GM12872 (cell line): Measurements from ENCODE around the gene PIP4K2C.

ENCODE experiments used
- TF ChIP-seq, protein P1 (sequence below): IDR thresholded peaks from 3 replicates; pipeline ENCODE4 v1.5.1; 2011; ENCODE audit warnings: low read depth, mild to moderate bottlenecking, low read length, moderate library complexity; ENCODE audit not compliant: insufficient read depth

PIP4K2C gene

DNA sequence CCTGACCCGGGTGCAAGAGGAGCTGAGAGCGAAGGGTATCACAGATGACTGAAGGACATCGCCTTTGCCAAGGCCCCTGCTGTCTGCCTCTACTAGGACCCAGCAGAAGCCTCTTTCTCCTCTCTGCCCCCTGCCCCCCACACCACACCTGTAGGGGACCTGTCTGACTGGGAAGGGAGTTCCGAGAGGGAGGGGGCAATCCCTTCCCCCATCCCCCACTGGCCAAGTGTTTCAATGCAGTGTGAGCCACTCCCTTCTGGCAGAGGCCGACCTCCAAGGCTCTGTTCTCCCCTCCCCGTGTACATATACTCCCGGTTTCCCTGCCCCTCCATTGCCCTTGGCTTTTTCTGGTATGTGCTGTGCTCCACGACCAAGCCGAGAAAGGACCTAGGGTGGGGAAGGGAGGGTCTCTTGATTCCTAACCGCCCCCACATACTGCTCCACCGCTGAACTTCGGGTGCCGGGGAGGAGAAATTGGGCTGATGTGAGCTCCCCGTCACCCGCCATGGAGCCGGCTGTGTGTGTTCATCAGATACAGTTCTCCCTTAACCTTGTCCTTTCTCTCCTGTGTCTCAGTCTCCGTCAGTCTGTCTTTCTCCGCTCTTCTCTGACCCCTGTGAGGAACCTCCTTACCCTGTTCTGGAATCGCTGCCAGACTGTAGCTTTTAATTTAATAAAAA is 18.2 kb downstream of the PIP4K2C start:
- TF ChIP-seq, protein P1, sequence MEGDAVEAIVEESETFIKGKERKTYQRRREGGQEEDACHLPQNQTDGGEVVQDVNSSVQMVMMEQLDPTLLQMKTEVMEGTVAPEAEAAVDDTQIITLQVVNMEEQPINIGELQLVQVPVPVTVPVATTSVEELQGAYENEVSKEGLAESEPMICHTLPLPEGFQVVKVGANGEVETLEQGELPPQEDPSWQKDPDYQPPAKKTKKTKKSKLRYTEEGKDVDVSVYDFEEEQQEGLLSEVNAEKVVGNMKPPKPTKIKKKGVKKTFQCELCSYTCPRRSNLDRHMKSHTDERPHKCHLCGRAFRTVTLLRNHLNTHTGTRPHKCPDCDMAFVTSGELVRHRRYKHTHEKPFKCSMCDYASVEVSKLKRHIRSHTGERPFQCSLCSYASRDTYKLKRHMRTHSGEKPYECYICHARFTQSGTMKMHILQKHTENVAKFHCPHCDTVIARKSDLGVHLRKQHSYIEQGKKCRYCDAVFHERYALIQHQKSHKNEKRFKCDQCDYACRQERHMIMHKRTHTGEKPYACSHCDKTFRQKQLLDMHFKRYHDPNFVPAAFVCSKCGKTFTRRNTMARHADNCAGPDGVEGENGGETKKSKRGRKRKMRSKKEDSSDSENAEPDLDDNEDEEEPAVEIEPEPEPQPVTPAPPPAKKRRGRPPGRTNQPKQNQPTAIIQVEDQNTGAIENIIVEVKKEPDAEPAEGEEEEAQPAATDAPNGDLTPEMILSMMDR = no peak

DNA sequence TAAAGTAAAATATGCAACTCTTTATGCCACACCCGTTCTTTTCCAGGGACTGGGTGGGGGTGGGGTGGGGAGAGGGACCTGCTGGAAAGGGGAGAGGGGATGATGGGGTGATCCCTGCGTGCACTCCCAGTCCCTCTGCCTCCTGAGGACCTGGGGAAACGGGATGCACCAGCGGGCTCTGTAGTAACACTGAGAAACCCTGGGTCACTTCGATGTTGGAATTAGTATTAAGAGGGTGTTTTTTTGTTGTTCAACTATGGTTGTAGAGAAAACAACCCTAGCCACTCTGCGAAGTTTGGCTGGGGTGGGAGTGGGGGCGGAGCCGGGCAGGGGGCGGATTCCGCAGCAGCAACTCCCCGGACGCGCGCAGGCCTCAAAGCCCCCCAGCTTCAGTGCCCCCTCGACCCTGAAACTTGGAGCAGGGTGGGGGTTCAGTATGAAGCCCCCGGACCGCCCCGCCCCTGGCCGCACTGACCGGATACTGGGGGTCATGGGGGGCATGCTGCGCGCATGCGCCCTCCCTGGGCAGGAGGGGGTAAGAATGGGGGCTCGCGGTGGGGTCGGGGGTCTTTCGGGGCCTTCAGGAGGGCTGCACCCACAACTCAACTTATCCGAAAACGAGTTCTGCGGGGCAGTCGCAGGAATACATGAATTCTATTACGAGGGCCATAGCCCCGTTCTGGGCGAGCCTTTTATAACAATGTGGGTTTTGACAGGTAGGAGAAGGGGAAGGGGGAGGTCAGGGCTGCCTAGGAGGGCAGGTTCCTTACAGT is 19.0 kb downstream of the PIP4K2C start:
- TF ChIP-seq, protein P1 = no peak

DNA sequence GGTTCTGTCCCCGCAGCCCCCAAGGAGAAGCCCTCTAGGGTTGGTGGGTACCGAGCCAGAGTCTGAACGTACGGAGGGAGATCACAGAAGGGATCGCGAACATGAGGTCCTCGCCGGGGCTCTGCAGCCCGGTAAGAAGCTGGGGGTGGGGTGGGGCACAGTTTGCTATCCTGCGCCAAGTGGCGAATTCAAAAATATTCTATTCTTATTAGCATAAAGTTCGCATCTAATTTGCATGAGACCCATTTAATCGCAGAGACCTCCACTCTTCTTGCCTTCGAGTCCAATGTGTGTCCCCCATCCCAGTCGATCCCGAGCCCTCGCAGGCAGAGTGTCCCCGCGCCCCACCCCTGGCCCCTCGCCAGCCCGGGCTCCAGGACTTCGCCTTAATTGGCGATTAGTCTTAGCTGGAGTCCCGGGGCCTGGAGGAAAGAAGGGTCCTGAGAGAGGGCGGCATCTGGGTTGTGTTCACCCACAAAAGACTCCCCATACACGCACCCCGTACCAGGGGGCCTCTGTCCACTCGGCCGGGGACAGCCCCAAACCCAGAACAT is 19.6 kb downstream of the PIP4K2C start:
- TF ChIP-seq, protein P1 = no peak

DNA sequence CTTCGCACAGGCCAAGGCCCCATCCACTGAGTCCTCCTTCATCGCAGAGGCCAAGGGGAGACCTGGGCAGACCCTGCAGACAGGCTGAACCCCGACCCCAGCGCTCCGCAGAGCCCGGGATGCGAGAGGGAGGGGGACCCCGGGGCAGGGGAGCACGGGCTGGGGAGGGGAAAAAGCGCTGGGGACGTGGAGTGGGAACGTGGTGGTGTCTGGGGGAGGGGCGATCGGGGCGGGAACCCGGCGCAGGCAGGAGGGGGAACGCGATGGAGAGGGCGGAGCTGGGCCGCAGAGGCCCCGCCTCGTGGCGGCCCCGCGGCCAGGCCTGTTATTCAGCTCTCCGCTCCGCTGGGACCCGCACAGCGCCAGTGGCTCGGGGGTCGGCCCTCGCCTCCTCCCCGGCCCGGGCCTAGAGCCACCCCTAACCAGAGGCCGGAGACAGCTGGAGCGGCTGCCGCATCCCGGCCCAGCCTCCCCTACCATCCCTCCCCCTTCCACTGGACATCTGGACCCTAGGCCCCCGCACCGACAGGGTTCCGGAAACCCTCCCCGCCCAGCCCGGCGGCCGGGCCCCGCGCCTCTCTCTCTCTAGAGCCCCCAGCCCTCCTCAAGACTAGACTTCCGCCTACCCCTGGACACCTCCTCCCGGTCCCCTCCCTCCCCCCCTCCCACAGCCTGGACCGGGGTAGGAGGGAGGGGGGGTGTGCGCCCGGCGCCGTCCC is 20.3 kb downstream of the PIP4K2C start, which contains the start of gene ARHGEF25:
Gene ARHGEF25, plus strand, starts transcription at position 328 of the 719 bp plus-strand sequence. CDS start 460 bp downstream, outside the sequence.
- TF ChIP-seq, protein P1 = no peak

DNA sequence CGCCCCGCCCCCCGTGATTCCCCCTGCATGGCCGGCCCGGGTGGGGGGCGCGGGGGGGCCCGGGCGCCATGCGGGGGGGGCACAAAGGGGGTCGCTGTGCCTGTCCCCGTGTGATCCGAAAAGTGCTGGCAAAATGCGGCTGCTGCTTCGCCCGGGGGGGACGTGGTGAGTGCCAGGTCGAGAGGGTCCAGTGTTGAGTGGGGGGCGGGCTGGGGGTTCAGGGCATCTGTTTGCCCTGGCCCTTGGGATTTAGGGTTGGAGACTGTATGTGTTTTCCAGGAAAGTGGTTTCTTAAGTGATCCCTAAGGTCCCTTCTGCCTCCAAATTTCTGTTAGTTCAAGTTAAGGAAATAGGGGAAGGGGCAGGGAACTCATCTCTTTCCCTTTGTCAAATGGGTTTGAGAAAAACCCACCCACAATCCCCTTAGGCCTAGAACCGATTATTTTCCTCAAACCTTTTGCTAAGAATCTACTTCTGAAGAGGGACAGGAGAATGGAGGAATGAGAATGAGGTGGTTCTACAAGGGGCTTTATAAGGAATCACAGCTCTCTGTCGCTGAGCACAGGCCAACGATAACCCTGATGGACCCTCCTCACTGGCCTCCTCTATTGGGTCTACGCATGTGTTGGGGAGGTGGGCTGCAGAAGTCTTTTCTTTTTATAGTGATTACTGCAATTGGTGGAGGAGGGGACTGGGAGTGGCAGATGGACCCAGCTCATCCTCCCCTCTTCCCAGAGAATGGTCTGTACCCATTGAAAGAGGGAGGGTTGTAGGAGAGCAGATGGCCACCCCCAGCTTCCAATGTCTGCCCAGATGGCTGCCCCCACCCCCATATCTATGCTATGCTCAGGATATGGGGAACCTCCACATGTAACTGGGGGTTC is 21.1 kb downstream of the PIP4K2C start:
- TF ChIP-seq, protein P1 = no peak

DNA sequence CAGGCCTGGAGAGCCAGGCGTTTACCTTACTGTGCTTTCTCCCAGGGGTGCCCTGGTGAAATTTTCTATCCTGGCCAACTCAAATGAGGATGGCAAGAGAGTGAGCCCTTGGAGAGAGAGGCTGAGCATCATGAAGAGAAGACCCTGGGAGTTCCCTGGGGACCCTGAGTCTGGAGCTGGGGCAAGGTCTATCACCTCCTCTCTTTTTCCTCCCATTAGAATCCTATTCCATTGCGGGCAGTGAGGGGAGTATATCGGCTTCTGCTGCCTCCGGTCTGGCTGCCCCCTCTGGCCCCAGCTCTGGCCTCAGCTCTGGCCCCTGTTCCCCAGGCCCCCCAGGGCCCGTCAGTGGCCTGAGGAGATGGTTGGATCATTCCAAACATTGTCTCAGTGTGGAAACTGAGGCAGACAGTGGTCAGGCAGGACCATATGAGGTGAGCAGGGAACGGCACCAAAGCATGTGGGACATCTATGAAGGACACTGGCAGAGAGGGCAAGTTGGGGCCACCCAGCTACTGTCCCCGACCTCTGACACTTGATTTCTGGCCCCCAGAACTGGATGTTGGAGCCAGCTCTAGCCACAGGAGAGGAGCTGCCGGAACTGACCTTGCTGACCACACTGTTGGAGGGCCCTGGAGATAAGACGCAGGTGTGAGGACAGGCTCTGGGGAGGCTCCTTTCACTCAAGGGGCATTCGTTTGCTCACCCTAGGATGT is 21.9 kb downstream of the PIP4K2C start:
- TF ChIP-seq, protein P1 = no peak
